NCI-H146 treated with DMSO at 0.1 percent for 48 hours (cell line): ENCODE results near the gene CTNNBIP1.
"Not testable (repeated sequence)": the region's sequence is repeated elsewhere in the genome, so short reads cannot be mapped to it uniquely, and the experiment has no call there.

Experiments
- DNase-seq: peaks from one replicate; lab custom pipeline; 2025; ENCODE audit not compliant: unreplicated experiment; lab: John Stamatoyannopoulos, UW

Gene CTNNBIP1

DNA sequence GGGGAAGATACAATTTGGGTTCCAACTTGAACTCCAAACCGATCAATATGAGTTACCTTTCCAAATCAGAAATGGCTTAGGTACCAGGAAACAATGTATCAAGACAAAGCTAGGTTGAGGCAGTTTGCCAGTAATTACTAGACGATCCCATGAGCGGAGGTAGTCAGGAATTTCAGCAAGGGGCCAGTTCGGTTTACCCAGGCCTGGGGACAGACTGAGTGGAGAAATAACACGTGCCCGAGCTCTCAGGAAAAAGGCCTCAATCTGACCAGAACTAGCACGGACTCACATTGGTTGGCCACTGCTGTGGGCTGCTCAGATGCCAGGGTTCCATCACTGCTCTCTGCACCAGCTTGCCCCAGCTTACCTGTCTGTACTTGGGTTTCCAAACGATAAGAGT lies 101.6 kb downstream of the CTNNBIP1 start:
- DNase-seq: no peak

DNA sequence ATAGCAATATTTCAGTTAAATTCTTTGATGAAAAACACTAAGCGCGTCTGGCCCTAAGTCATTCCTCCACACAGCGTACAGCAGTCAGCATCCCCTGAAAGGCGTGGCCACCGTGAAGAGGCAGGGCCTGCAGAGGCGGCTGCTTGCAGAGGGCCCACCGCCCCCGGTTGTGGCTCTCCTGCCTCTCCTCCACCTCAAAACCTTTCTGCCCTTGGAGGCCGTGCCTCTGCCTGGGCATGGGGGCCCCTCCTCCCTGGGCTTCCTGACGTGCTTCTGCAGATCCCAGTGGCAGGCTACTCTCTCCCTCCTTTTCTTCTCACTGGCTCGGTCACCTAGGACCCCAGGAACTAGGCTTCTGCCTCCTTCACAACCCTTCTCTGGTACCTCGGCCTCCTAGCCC lies 102.5 kb downstream of the CTNNBIP1 start:
- DNase-seq: no peak

- DNase-seq: not testable (repeated sequence)
Measured at GRCh38 chr1:9805972-9806371, 104.1 kb downstream of the CTNNBIP1 start.

GRCh38 chr1:9805006-9805508 lies 105.0 kb downstream of the CTNNBIP1 start:
- no peak for DNase-seq

DNA sequence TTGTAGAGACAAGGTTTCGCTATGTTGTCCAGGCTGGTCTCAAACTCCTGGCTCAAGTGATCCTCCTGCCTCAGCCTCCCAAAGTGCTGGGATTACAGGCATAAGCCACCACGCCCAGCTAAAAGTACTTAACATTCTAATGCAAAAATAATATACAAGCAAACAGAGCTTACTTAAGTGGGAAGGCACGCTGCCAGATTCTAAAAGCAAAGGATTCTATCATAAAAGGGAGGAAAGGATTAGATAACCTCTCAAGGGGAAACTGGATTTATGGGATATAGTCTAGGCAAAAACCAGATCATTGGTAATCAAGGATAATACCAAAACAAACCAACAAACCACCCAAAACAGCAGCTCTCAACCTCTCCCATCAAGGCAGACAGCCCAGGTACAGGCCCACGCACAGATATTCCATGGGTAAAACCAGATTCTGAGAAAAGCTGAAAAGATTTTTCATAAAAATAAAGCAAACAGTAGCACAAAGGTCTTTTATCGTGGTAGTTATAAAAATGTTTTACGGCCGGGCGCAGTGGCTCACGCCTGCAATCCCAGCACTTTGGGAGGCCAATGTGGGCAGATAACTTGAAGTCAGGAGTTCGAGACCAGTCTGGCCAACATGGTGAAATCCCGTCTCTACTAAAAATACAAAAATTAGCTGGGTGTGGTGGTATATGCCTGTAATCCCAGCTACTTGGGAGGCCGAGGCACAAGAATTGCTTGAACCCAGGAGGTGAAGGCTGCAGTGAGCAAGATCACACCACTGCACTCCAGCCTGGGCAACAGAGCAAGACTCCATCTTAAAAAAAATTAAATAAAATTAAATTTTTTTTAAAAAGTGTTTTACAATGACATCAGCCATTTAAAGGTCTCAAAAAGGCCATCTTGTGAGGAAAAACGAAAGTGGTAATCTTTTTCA lies 106.8 kb downstream of the CTNNBIP1 start:
- not testable (repeated sequence) for DNase-seq

DNA sequence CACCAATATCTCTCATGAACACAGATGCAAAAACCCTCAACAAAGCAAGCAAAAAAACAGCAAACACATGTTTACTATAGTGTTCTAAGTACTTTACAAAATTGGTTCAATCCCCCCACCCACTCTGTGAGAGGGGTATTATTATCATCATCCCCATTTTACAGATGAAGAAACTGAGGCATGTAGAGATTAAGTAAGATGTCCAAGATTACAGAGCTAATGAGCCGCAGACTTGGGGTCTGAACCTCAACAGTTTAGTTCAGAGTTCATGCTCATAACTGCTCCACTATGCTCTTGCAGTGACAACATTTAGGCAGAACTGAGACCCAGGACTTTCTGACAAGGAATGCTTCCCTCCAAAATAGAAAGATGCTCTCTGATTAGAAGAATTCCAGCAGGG lies 108.2 kb downstream of the CTNNBIP1 start:
- DNase-seq: no peak
